Mucosa of rectum (tissue), 2 donors: ENCODE data around the gene CABLES2.

ENCODE experiments used
- H3K27ac ChIP-seq, 2 donors: one replicate each; pipeline ENCODE4 v1.7.0; 2013; ENCODE audit warnings: inconsistent platforms in 2 of 2, low read depth in 2 of 2, low read length in 2 of 2
- H3K27me3 ChIP-seq, 2 donors: one replicate each; pipeline ENCODE4 v1.7.0; 2013; ENCODE audit warnings: low read length in 2 of 2; ENCODE audit not compliant: control insufficient read depth in 2 of 2, insufficient read depth in 2 of 2
- H3K36me3 ChIP-seq, 2 donors: one replicate each; pipeline ENCODE4 v1.7.0; 2013; ENCODE audit warnings: low read length in 2 of 2; ENCODE audit not compliant: control insufficient read depth in 2 of 2, insufficient read depth in 2 of 2
- H3K4me1 ChIP-seq, 2 donors: one replicate each; pipeline ENCODE4 v1.7.0; 2013; ENCODE audit warnings: low read length in 2 of 2, mild to moderate bottlenecking in 1 of 2; ENCODE audit not compliant: control insufficient read depth in 2 of 2, insufficient read depth in 2 of 2
- H3K4me3 ChIP-seq, 2 donors: one replicate each; pipeline ENCODE4 v1.7.0; 2013; ENCODE audit warnings: low read length in 2 of 2
- H3K9ac ChIP-seq, 2 donors: one replicate each; pipeline ENCODE4 v1.7.0; 2013; ENCODE audit warnings: low read length in 2 of 2, low read depth in 1 of 2, mild to moderate bottlenecking in 1 of 2
- H3K9me3 ChIP-seq, 2 donors: one replicate each; pipeline ENCODE4 v1.7.0; 2013; ENCODE audit warnings: low read length in 2 of 2; ENCODE audit not compliant: control insufficient read depth in 2 of 2
- donor health status: healthy.
- donor health status: Normal muscosa, but diverticular disease.

CABLES2 gene

GRCh38 chr20:62345681-62346370 is 61.3 kb downstream of the CABLES2 start:
- no peak overlapping the region for H3K27ac ChIP-seq
- H3K27me3 ChIP-seq = no peaks in the 10 kb centered on the region
- no peak overlapping the region for H3K4me3 ChIP-seq
- H3K36me3 ChIP-seq = no peaks in the 10 kb centered on the region
- H3K9me3 ChIP-seq = no peaks in the 10 kb centered on the region
- no peaks in the 10 kb centered on the region for H3K4me1 ChIP-seq
- no peak overlapping the region for H3K9ac ChIP-seq

GRCh38 chr20:62344782-62345181 is 62.3 kb downstream of the CABLES2 start:
- Histone ChIP-seq H3K4me3 (no peak overlapping the region), H3K9me3 (no peaks in the 10 kb centered on the region), H3K27me3 (no peaks in the 10 kb centered on the region), H3K36me3 (no peaks in the 10 kb centered on the region), H3K9ac (no peak overlapping the region), H3K27ac (no peak overlapping the region), H3K4me1 (no peaks in the 10 kb centered on the region)

GRCh38 chr20:62344092-62344491 is 63.0 kb downstream of the CABLES2 start:
- Histone ChIP-seq H3K4me3 (no peak overlapping the region), H3K36me3 (no peaks in the 10 kb centered on the region), H3K9ac (no peak overlapping the region), H3K27ac (no peak overlapping the region), H3K27me3 (no peaks in the 10 kb centered on the region), H3K4me1 (no peaks in the 10 kb centered on the region), H3K9me3 (no peaks in the 10 kb centered on the region)

GRCh38 chr20:62342910-62343309 is 64.2 kb downstream of the CABLES2 start:
- no peaks in the 10 kb centered on the region for H3K4me1 ChIP-seq
- H3K27me3 ChIP-seq = no peaks in the 10 kb centered on the region
- H3K36me3 ChIP-seq = peaks cover 0 to 2% of the 10 kb centered on the region in 2 donors

GRCh38 chr20:62339647-62340062 is 67.4 kb downstream of the CABLES2 start:
- Histone ChIP-seq H3K27ac (peak overlapping the region in 1 of 2 donors; percentile 68), H3K27me3 (no peaks in the 10 kb centered on the region), H3K4me3 (peak overlapping the region in 1 of 2 donors; percentile 58), H3K36me3 (peaks cover 0 to 4% of the 10 kb centered on the region in 2 donors), H3K4me1 (peaks cover 0 to 8% of the 10 kb centered on the region in 2 donors), H3K9me3 (no peaks in the 10 kb centered on the region), H3K9ac (peak overlapping the region in 1 of 2 donors; percentile 38)

More at GRCh38 chr20:62342910-62343309, 64.2 kb downstream of the CABLES2 start:
- no peaks in the 10 kb centered on the region for H3K9me3 ChIP-seq
- H3K4me3 ChIP-seq = no peak overlapping the region
- no peak overlapping the region for H3K9ac ChIP-seq
- no peak overlapping the region for H3K27ac ChIP-seq
